Measurements from ENCODE around the gene NTSR1.

The NTSR1 gene

GRCh38 chr20:62726276-62726675 is 17.6 kb downstream of the NTSR1 start:
- DNase-seq (ENCODE audit: low spot score), result no peak

- no peak for DNase-seq (ENCODE audit: low spot score)
These were observed 18.3 kb downstream of the NTSR1 start for GRCh38 chr20:62726716-62727583.

- no peak for DNase-seq (ENCODE audit: low spot score)
These were observed 19.0 kb downstream of the NTSR1 start for GRCh38 chr20:62727584-62728027.

- no peak for DNase-seq (ENCODE audit: low spot score)
These were observed 19.6 kb downstream of the NTSR1 start for GRCh38 chr20:62728028-62728780.

- no peak for DNase-seq (ENCODE audit: low spot score)
These were observed 20.2 kb downstream of the NTSR1 start for GRCh38 chr20:62728781-62729300.

GRCh38 chr20:62730481-62730880 is 21.8 kb downstream of the NTSR1 start:
- DNase-seq (ENCODE audit: low spot score), result no peak

GRCh38 chr20:62732031-62732760 is 23.6 kb downstream of the NTSR1 start:
- no peak for DNase-seq (ENCODE audit: low spot score)

GRCh38 chr20:62732842-62733525 is 24.3 kb downstream of the NTSR1 start:
- no peak for DNase-seq (ENCODE audit: low spot score)

- no peak for DNase-seq (ENCODE audit: low spot score)
These were observed 24.8 kb downstream of the NTSR1 start for GRCh38 chr20:62733526-62733842.

GRCh38 chr20:62733891-62734290 is 25.3 kb downstream of the NTSR1 start:
- DNase-seq (ENCODE audit: low spot score), result no peak

- DNase-seq (ENCODE audit: low spot score), result no peak
These were observed 25.7 kb downstream of the NTSR1 start for GRCh38 chr20:62734326-62734725.

GRCh38 chr20:62734881-62735280 is 26.2 kb downstream of the NTSR1 start:
- DNase-seq (ENCODE audit: low spot score), result no peak

GRCh38 chr20:62735331-62735821 is 26.7 kb downstream of the NTSR1 start:
- DNase-seq (ENCODE audit: low spot score), result peak; percentile 44

- no peak for DNase-seq (ENCODE audit: low spot score)
These were observed 27.4 kb downstream of the NTSR1 start for GRCh38 chr20:62736026-62736406.

GRCh38 chr20:62736407-62737071 is 27.9 kb downstream of the NTSR1 start:
- no peak for DNase-seq (ENCODE audit: low spot score)

- no peak for DNase-seq (ENCODE audit: low spot score)
These were observed 28.7 kb downstream of the NTSR1 start for GRCh38 chr20:62737271-62737811.

GRCh38 chr20:62738025-62738881 is 29.6 kb downstream of the NTSR1 start:
- no peak for DNase-seq (ENCODE audit: low spot score)

GRCh38 chr20:62739067-62739466 is 30.4 kb downstream of the NTSR1 start:
- no peak for DNase-seq (ENCODE audit: low spot score)

- DNase-seq (ENCODE audit: low spot score), result peak; percentile 73
These were observed 31.1 kb downstream of the NTSR1 start for GRCh38 chr20:62739581-62740285.

Data from GM03348 (cell line).